Eye (tissue), 1 donor: ENCODE measurements around the gene KCNJ15.
"Not testable (repeated sequence)": the region's sequence is repeated elsewhere in the genome, so short reads cannot be mapped to it uniquely, and the experiment has no call there.

Experiments used
- DNase-seq: peaks from one replicate; pipeline ENCODE4 v3.0.0-alpha.2; 2015

Gene KCNJ15

DNA sequence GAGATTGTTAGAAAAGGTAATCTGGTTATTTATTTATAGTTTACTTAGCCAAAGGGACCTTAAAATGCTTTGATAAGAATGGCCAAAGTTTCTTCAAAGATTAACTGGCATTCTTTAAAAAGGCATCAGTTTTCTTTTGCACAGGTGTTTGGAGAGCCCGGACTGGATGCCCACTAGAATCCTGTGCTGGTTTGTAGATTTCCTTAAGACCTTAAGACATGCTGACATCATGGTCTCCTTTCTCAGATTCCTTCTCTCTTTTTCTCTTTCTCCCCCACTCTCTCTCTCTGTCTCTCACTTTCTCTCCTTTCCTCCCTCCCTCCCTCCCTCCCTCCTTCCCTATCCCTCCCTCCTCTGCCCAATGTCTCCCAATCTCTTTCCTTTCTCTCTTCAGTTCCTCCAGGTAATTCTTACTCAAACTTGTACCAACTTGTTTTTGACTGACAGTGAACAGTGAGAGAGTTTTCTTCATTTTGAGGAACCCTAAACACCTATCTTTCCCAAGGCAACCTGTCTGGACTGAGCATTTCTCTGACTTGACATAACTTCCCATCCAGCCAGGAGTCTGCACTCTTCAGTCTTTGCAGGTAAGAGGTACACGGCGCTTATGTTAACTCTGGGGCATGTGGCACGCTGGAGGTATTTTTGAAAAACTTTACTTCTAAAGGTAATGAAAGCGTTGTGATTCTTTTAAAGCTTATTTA lies at the start of gene KCNJ15:
Gene KCNJ15 (plus strand): TSS at position 393 of the 704 bp plus-strand sequence. CDS start 42,271 bp downstream, outside the sequence.
- no peak for DNase-seq

DNA sequence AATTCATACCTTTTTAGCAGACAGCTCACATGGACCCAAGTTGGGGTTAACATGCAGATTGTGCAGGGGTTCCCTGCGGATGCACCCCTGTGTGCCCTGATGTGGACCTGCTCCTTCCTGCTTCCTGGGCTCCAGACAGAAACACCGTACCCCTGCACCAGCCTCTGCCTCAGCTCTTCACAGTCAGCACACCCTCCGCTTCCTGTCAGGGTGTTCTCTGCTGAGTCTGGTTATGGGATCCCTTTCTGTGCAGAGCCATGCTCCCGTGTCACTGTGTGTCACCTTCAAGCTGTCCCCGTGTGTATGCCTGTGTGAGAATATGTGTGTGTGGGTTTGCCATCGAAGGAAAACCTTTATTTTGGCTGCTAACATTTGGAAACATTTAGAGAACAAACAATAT lies 48.7 kb upstream of the KCNJ15 start:
- DNase-seq, result no peak

DNA sequence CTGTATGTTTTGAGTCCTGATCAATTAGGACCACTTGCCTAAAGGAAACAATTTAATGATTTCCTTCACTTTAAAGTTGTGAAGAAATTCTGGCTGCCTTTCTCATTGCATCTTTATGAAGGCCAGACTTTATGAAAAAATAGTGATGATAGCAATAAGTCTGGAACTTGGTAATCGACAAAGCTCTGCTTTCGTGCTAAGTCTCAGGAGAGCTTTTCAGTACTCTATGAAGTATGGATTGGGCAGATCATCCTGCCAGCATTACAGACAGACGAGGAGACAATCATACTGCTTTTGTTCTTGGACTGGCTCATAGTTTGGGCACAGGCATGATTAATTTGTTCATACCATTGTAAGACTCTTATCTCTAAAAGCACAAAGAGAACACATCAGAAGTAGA lies 45.5 kb upstream of the KCNJ15 start:
- DNase-seq, result no peak

- DNase-seq, result peak; percentile 16
Measured at GRCh38 chr21:38212706-38213105, 44.1 kb upstream of the KCNJ15 start.

DNA sequence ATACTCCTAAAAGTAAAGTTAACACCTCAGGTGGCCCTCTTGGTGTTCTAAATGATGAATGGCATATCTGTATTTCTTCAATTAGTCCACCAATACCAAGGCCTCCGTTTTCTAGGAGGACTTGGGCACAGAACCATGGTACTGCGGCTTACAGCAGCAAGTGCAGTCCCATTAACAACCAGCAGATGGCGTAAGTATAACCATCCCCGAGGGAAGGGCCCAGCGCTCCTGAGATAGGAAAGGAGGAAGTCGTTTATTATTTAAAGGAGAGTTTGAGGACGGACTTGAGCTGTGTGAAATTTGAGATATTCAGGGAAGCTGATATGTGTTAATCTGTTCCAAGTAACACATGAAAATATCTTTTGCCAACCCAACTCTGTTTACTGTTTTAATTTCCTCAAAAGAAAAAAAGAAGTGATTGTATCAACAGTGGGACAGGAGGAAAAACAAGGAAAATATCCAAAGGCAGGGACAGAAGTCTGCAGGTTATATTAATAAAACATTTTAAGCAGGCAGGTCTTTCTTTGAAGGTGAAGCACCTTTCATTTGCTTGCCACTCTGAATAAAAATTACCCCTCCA lies 37.7 kb upstream of the KCNJ15 start:
- peak; percentile 79 for DNase-seq

GRCh38 chr21:38220270-38220737 lies 36.5 kb upstream of the KCNJ15 start:
- DNase-seq, result no peak

DNA sequence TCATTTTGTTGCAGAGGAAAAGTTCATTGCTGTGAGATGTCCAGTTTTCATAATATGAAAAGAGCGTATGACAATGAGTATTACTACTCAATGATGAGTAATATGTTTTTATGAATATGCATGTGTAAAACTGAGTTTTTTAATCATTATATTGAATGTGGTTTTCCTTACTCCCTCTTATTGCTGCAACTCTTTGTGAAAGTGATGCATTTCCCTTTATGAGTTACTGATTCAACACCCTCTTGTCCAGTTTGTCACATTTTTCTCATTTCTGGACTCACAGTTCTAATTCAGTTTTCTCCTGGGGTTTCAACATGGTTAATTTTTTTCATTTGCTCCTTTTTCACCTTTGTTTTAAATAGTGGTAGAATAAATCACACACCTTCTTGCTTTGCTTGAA lies 35.2 kb upstream of the KCNJ15 start:
- DNase-seq, result no peak

DNA sequence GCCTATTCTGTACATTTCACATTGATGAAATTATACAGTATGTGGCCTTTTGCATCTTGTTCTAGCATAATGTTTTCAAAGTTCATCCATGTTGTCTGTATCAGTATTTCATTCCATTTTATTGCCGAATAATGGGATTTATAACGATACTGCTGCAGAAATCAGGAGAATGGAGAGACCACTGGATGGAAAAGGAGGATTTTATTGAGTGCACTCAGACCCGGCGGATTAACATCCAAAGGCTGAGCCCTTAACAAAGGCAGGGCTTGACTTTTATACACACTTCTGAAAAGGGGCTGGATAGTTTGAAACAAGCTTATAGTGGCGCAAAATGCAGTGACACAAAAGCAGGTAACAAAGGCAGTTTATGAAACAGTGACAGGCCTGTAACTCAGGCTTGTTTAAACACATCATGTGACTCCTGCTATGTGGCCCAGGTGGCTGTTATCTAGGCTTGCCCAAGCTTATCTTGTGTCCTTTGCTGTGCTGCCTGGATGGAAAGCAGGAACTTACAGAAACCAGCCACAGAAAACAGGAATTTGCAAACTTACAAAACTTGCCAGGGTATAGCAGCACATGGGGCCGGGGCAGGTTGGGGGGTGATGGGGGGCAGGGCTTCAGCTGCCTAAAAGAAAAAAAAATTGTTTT lies 32.8 kb upstream of the KCNJ15 start:
- DNase-seq, result peak; percentile 30

- DNase-seq, result no peak
Measured at GRCh38 chr21:38227401-38227800, 29.4 kb upstream of the KCNJ15 start.

GRCh38 chr21:38228115-38228514 lies 28.7 kb upstream of the KCNJ15 start:
- DNase-seq, result no peak

- DNase-seq, result no peak
Measured at GRCh38 chr21:38228537-38228936, 28.3 kb upstream of the KCNJ15 start.

GRCh38 chr21:38229260-38229877 lies 27.4 kb upstream of the KCNJ15 start:
- DNase-seq, result peak; percentile 6

GRCh38 chr21:38234395-38235142 lies 22.2 kb upstream of the KCNJ15 start:
- peak; percentile 36 for DNase-seq

GRCh38 chr21:38235251-38235650 lies 21.5 kb upstream of the KCNJ15 start:
- not testable (repeated sequence) for DNase-seq

DNA sequence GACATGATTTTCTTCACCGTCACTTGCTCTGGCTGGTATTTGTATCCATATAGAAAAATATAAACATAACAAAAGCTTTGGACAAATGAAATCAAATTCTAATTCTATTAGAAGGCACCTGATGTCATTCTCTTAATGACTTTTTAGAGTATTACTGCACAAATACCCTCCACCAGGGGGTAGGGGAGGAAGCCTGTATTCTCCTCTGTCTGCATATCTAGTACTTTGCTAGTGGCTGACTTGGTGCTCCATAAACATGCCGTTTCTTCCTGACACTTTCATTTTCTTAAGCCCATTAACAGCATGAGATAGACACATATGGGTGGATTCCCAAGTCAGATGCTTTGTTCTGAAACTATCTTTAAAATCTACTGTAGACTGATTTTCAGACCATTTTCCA lies 20.6 kb upstream of the KCNJ15 start:
- no peak for DNase-seq

- DNase-seq, result peak; percentile 52
Measured at GRCh38 chr21:38239672-38240071, 17.1 kb upstream of the KCNJ15 start.

GRCh38 chr21:38240129-38240528 lies 16.7 kb upstream of the KCNJ15 start:
- no peak for DNase-seq

- no peak for DNase-seq
Measured at GRCh38 chr21:38241029-38241740, 15.6 kb upstream of the KCNJ15 start.

GRCh38 chr21:38242061-38242460 lies 14.7 kb upstream of the KCNJ15 start:
- no peak for DNase-seq

GRCh38 chr21:38243732-38244406 lies 12.9 kb upstream of the KCNJ15 start:
- DNase-seq, result no peak

GRCh38 chr21:38244407-38244787 lies 12.4 kb upstream of the KCNJ15 start:
- no peak for DNase-seq
